ENCODE measurements around the gene DZIP1L. TPM values are rescaled to one million over a fixed set of nuclear protein-coding genes. Genes with fewer than 3 reads are reported as not detected.

DZIP1L gene
- total and polyA plus RNA-seq, 9 of the 15 experiments (the other 6 are each of a cell fraction or from before 2014, with no cell fraction given): 0.03 to 1.5 (median 0.48) TPM; not detected in 1

DNA sequence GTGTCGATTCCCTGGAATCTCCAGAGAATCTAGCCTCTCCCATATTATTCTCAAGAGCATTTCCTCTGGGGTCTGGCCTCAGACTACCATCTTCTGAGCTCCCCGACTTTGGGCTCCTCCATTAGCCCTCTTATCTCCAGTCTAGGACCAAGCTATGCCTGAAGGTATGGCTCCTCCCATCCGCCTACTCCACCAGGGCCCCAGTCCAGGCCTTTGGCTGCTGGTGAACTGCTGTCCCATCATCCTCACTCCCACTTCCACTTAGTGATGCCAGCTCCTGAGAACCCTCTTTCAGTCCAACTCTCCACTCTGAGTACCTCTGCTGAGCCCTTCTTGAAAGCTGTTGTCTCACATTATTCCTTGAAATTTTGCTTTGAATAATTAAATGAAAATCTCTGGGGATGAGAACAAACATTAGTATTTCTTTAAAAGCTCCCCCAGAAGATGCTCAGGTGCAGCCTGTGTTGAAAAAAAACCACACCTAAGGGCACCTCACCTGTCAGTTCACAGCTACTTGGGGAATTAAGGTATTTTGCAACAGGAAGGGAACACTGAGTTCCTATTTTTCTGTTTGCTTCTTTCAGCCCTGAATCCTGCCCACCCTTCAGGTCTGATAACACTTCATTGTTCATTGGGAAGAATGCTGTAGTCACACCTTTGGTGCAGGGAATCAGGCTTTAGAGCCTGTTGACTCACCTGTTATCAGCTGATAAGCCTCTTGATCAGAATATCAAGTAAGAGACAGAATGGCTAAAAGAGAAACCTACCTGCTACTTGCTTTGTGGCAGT lies 95.9 kb downstream of the DZIP1L start:
- Histone ChIP-seq H3K9ac (ENCODE audit: insufficient read depth in 1 of 2, low read depth in 2 of 2, low read length in 2 of 2) (no peak overlapping the region), H4K20me1 (replicated peaks; ENCODE audit: control insufficient read depth, insufficient read depth, low read length) (no peaks in the 10 kb centered on the region), H3K4me3 (no peak overlapping the region), H3K4me2 (ENCODE audit: insufficient read depth, low read length) (no peak overlapping the region), H3K9me1 (ENCODE audit: control insufficient read depth, insufficient read depth, low read length) (no peaks in the 10 kb centered on the region), H3K79me2 (ENCODE audit: control insufficient read depth, insufficient read depth, low read length) (no peaks in the 10 kb centered on the region), H3K9me3 (replicated peaks; ENCODE audit: control insufficient read depth, insufficient read depth, low read depth, low read length) (no peaks in the 10 kb centered on the region), H3K27ac (ENCODE audit: extremely low read depth, low read depth, low read length) (no peak overlapping the region), H3K27me3 (ENCODE audit: control insufficient read depth in 2 of 2, insufficient read depth in 2 of 2, low read length in 2 of 2) (no peaks in the 10 kb centered on the region; a peak in 1 of 5 replicates), H3K4me1 (replicated peaks in 1 of 2; ENCODE audit: control insufficient read depth in 2 of 2, insufficient read depth in 2 of 2, low read length in 2 of 2) (no peaks in the 10 kb centered on the region), H2AFZ (ENCODE audit: low read depth, low read length) (no peak overlapping the region), H3K36me3 (ENCODE audit: control insufficient read depth, insufficient read depth, low read length) (no peaks in the 10 kb centered on the region)
- ChIA-PET CTCF (ENCODE audit: low intra/inter-chr PET ratio) (no interaction called here), POLR2A (interaction anchor here (0.7 kb wide), 1 partner anchor 14 kb away, joined by 3 read pairs; no protein-coding TSS in a partner anchor)
- intact Hi-C loops (cut with micrococcal nuclease): no loop called here
- FAIRE-seq (no peak), ATAC-seq (no peak), DNase-seq (ENCODE audit: extremely low read depth in 1 of 4, low spot score in 3 of 4) (no peak)
- BruUV-seq (replicated peaks): no TSS peak
- in situ Hi-C loops (cut with MboI): no loop called here
- 0% methylated on average over 3 of the region's 3 CpGs for WGBS (ENCODE audit: insufficient coverage, low coverage, missing lambda C conversion rate)
- TF ChIP-seq KLF6 (CRISPR knock-in tag; IDR thresholded peaks at IDR 0.05; ENCODE audit: borderline replicate concordance) (no peak), ARHGAP35 (IDR thresholded peaks at IDR 0.05; ENCODE audit: partially characterized antibody) (no peak), JUNB (CRISPR knock-in tag; conservative IDR thresholded peaks at IDR 0.05) (no peak), IFI16 (CRISPR knock-in tag; IDR thresholded peaks at IDR 0.05) (no peak), CSDE1 (IDR thresholded peaks at IDR 0.05) (no peak), ZFP36 (IDR thresholded peaks at IDR 0.05; ENCODE audit: low read depth, low read length, partially characterized antibody) (no peak), COPS2 (conservative IDR thresholded peaks at IDR 0.05) (no peak), OTX1 (CRISPR knock-in tag; IDR thresholded peaks at IDR 0.05) (no peak), SPI1 (IDR thresholded peaks at IDR 0.05; ENCODE audit: borderline replicate concordance, low read depth, low read length) (no peak), E2F5 (CRISPR knock-in tag; IDR thresholded peaks at IDR 0.05) (no peak), ATF4 (CRISPR knock-in tag; IDR thresholded peaks at IDR 0.05) (no peak), ESRRA (IDR thresholded peaks at IDR 0.05; ENCODE audit: borderline replicate concordance, low read depth) (no peak), ZNF143 (CRISPR knock-in tag; IDR thresholded peaks at IDR 0.05) (no peak)
- TF ChIP-seq, protein P1, sequence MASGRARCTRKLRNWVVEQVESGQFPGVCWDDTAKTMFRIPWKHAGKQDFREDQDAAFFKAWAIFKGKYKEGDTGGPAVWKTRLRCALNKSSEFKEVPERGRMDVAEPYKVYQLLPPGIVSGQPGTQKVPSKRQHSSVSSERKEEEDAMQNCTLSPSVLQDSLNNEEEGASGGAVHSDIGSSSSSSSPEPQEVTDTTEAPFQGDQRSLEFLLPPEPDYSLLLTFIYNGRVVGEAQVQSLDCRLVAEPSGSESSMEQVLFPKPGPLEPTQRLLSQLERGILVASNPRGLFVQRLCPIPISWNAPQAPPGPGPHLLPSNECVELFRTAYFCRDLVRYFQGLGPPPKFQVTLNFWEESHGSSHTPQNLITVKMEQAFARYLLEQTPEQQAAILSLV (tag; IDR thresholded peaks at IDR 0.05): no peak
- TF ChIP-seq, protein P2, sequence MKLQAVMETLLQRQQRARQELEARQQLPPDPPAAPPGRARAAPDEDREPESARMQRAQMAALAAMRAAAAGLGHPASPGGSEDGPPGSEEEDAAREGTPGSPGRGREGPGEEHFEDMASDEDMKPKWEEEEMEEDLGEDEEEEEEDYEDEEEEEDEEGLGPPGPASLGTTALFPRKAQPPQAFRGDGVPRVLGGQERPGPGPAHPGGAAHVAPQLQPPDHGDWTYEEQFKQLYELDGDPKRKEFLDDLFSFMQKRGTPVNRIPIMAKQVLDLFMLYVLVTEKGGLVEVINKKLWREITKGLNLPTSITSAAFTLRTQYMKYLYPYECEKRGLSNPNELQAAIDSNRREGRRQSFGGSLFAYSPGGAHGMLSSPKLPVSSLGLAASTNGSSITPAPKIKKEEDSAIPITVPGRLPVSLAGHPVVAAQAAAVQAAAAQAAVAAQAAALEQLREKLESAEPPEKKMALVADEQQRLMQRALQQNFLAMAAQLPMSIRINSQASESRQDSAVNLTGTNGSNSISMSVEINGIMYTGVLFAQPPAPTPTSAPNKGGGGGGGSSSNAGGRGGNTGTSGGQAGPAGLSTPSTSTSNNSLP (IDR thresholded peaks at IDR 0.05; ENCODE audit: borderline replicate concordance, low read depth, low read length): no peak
- TF ChIP-seq, protein P3, sequence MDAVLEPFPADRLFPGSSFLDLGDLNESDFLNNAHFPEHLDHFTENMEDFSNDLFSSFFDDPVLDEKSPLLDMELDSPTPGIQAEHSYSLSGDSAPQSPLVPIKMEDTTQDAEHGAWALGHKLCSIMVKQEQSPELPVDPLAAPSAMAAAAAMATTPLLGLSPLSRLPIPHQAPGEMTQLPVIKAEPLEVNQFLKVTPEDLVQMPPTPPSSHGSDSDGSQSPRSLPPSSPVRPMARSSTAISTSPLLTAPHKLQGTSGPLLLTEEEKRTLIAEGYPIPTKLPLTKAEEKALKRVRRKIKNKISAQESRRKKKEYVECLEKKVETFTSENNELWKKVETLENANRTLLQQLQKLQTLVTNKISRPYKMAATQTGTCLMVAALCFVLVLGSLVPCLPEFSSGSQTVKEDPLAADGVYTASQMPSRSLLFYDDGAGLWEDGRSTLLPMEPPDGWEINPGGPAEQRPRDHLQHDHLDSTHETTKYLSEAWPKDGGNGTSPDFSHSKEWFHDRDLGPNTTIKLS (IDR thresholded peaks at IDR 0.05; ENCODE audit: borderline replicate concordance, low read depth): no peak

Data from K562 (cell line).